GM12801 (cell line): ENCODE measurements around the gene EYA2.

Experiments
- TF ChIP-seq, protein P1 (sequence below): IDR thresholded peaks from one replicate; pipeline ENCODE4 v1.5.1; 2011; ENCODE audit warnings: control low read depth; ENCODE audit not compliant: insufficient read length; ENCODE audit errors: extremely low read depth

EYA2 gene

DNA sequence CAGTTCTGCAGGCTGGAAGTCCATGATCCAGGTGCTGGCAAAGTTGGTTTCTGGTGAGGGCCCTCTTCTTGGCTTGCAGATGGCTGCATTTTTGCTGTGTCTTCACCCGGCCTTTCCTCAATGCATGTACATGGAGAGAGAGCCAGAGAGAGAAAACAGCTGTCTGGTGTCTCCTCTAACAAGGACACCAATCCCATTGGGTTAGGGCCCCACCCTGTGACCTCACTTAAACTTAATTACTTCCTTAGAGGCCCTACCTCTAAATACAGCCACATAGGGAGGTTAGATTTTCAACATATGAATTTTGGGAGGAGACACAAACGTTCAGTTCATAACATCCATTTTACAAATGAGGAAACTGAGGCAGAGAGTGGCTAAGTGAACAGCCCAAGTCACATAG lies 259.4 kb downstream of the EYA2 start:
- TF ChIP-seq, protein P1, sequence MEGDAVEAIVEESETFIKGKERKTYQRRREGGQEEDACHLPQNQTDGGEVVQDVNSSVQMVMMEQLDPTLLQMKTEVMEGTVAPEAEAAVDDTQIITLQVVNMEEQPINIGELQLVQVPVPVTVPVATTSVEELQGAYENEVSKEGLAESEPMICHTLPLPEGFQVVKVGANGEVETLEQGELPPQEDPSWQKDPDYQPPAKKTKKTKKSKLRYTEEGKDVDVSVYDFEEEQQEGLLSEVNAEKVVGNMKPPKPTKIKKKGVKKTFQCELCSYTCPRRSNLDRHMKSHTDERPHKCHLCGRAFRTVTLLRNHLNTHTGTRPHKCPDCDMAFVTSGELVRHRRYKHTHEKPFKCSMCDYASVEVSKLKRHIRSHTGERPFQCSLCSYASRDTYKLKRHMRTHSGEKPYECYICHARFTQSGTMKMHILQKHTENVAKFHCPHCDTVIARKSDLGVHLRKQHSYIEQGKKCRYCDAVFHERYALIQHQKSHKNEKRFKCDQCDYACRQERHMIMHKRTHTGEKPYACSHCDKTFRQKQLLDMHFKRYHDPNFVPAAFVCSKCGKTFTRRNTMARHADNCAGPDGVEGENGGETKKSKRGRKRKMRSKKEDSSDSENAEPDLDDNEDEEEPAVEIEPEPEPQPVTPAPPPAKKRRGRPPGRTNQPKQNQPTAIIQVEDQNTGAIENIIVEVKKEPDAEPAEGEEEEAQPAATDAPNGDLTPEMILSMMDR = no peak

GRCh38 chr20:47156301-47157137 lies 261.9 kb downstream of the EYA2 start:
- TF ChIP-seq, protein P1 = no peak

DNA sequence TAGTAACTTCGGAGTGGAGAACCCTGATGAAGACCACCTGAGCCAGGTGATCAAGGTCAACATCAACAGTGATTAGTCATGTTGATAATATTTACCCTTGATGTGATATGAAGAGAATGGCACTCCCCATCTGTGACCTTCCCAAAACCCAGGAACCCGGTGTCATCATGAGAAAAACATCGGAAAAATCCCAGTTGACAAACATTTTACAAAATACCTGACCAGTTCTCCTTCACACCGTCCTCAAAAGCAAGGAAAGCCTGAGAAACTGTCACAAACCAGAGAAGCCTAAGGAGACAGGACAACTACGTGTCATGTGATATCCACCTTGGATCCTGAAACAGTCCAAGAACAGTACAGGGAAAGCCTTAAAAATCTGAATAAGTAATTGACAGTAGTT lies 264.5 kb downstream of the EYA2 start:
- TF ChIP-seq, protein P1 = no peak

- TF ChIP-seq, protein P1 = no peak
These were observed 265.6 kb downstream of the EYA2 start for GRCh38 chr20:47160240-47160639.

- TF ChIP-seq, protein P1 = no peak
These were observed 266.3 kb downstream of the EYA2 start for GRCh38 chr20:47160992-47161391.

- TF ChIP-seq, protein P1 = no peak
These were observed 266.8 kb downstream of the EYA2 start for GRCh38 chr20:47161411-47161810.

DNA sequence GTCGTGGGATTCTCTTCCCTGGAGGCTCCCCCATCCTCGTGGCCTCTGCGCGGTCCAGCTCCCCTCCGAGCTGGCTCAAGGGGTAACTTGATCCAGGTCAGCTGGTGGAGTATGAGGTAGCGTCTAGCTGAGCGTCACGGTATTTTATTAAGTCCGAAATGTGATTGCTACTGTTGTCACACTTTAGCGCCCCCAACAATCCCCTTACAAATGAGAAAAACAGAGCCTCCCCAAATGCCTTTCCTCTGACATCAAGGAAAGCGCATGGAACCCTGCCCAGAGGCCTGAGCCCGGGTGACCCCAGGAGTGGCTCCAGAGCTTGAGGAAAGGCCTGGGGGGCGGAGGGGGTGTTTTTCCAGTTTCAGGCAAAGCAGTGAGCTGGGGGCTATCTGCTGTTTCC lies 269.5 kb downstream of the EYA2 start:
- TF ChIP-seq, protein P1 = no peak
